Right kidney (tissue), 1 donor: ENCODE results near the gene GLB1L.
A peak's percentile ranks its signal among the peaks of the same experiment; 100 is the strongest.
"Not testable (repeated sequence)": the region's sequence is repeated elsewhere in the genome, so short reads cannot be mapped to it uniquely, and the experiment has no call there.

ENCODE experiments used
- DNase-seq: peaks from one replicate; pipeline ENCODE4 v3.0.0-alpha.2; 2016

Gene GLB1L

GRCh38 chr2:219281588-219281987 lies 36.3 kb upstream of the GLB1L start:
- DNase-seq: no peak

GRCh38 chr2:219280651-219281050 lies 35.4 kb upstream of the GLB1L start:
- no peak for DNase-seq

GRCh38 chr2:219279916-219280516 lies 34.8 kb upstream of the GLB1L start:
- no peak for DNase-seq

DNA sequence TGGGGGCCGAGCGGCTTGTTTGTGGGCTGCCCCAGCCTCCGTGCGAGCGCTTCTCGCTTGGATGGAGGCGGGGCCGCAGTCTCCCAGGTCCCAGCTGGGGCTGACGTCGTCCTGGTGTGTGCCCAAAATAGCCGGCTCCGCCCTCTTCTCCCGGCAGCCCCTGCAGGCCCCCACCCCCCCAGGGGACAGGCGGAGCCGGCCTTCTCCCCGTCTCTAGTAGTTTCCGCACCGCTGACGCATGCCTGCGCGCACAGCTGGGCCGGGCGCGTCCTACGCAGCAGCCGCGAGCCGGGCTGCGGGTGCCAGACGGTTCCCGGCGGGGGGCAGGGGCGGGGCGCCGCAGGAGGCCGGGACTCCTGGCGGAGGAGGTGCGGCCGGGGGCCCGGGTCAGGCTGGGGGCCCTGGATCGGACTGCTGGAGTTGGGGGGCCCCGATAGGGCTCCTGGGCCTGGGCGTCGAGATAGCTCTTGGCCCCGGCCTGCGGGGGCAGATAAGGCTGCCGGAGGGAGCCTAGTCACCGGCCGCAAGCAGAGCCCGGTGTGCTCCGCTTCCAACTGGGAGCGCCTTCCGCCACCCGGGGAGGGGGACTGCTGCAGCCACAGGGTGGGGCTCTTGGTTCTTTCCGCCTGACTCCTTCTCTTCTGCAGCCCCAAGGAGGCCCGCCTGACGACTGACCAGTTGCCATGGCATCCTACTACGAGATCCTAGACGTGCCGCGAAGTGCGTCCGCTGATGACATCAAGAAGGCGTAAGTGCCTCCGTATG lies 34.1 kb upstream of the GLB1L start, which contains the start of gene DNAJB2:
TSS of gene DNAJB2 (plus strand) at position 216 of the 765 bp plus-strand sequence. CDS start at position 684, 468 bp downstream.
- DNase-seq: peak; percentile 94

DNA sequence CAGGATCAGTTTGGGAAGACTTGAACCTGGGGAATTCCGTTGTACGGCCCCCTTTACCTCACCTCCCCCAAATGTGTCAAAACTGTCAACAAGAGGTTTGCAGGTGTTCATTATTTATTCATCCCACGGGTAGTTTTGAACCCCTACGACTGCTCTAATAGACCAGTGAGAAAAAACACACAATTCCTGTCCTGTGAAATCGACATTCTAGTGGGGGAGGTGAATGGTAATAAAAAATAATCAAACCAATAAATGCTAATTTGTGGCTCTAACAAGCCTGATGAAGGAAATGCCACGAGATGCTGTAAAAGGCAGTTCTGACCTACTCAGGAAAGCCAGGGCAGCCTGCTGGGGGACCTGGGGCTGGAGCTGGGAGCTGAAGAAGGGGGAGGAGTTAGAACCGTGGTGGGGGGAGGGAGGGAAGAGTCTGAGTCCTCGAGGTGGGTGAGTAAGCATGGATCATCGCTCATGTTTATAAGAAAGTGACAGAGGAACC lies 33.5 kb upstream of the GLB1L start:
- no peak for DNase-seq

GRCh38 chr2:219277703-219278654 lies 32.7 kb upstream of the GLB1L start:
- peak; percentile 77 for DNase-seq

- no peak for DNase-seq
These were observed 29.2 kb upstream of the GLB1L start for GRCh38 chr2:219274361-219274921.

DNA sequence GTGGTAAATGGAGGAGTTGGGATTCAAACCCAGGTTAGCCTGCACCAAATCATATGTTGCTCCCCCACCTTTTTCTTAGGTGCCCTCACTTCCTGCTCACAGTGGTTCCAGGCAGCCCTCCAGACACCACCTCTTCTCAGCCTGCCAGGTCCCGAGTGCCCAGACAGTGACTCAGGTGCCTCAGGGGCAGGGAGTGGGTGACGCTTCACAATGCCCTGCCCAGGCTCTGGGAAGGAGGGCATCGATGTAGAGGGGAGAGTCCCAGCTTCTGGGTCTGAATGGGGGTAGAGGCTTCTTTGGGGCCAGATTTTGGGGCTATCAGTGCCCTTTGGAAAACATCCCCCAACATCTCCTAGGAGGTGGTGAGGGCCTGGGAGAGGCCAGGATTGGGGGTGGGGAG lies 28.7 kb upstream of the GLB1L start:
- no peak for DNase-seq

DNA sequence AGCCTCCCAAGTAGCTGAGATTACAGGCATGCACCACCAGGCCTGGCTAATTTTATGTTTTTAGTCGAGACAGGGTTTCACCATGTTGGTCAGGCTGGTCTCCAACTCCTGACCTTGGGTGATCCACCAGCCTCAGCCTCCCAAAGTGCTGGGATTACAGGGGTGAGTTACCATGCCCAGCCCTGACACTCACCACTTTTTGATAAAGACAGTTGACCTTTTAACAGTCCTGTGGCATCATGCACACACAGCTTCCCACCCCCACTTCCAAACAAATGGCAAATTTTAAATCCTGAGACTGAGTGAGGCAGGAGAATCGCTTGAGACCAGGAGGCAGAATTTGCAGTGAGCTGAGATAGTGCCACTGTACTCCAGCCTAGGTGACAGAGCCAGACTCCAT lies 27.8 kb upstream of the GLB1L start:
- no peak for DNase-seq

DNA sequence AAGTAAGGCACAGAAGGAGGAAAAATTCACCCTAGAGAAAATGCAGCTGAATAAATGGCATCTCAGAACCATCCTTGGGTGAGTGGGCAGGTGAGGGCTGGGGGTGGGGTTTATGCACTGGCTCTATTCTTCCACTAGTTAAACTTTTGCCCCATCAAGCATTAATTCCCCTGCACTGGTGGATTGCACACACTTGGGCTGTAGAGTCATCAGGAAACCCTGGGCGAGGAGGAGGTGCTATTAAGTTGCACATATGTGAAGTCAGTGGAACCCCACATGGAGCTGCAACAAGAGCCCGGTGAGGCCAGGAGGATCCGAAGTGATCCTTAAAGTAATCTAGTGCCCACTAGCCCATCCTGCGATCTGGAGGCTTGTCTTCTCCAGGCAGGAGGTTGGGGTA lies 27.1 kb upstream of the GLB1L start:
- no peak for DNase-seq

- DNase-seq: no peak
These were observed 25.8 kb upstream of the GLB1L start for GRCh38 chr2:219271021-219271420.

DNA sequence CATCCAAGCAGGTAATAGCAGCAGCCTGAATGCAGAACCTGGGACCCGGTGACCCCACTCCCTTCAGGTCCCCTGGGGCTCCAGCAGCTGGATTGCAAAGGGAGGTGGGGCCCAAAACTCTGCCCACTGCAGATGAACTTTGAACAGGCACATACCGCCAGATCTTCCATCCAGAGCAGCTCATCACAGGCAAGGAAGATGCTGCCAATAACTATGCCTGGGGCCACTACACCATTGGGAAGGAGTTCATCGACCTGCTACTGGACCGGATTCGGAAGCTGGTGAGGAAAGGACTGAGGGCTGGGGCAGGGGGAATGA lies 24.8 kb upstream of the GLB1L start:
- DNase-seq: no peak

- no peak for DNase-seq
These were observed 24.3 kb upstream of the GLB1L start for GRCh38 chr2:219269362-219270054.

GRCh38 chr2:219268294-219268693 lies 23.1 kb upstream of the GLB1L start:
- DNase-seq: no peak

DNA sequence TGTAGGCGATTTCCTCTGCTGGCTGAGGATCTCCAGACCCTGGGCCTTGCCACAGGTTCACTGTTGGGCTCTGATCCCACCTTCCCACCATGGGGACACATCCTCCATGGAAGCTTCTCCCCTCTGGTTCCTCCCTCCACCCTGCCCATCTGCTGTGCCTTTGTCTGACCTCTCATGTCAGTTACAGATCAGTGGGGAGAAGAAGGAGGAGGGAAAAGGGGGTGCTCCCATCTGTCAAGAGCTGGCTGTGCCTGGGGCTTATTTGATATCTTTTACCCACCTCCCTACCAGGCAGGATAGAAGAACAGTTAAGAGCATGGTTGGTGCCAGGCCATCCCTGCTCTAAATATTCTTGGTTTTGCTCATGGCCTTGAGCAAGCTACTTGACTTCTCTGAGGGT lies 21.6 kb upstream of the GLB1L start:
- no peak for DNase-seq

- DNase-seq: no peak
These were observed 21.0 kb upstream of the GLB1L start for GRCh38 chr2:219266232-219266631.

GRCh38 chr2:219261024-219261855 lies 16.0 kb upstream of the GLB1L start:
- DNase-seq: no peak

- not testable (repeated sequence) for DNase-seq
These were observed 13.7 kb upstream of the GLB1L start for GRCh38 chr2:219258942-219259341.

DNA sequence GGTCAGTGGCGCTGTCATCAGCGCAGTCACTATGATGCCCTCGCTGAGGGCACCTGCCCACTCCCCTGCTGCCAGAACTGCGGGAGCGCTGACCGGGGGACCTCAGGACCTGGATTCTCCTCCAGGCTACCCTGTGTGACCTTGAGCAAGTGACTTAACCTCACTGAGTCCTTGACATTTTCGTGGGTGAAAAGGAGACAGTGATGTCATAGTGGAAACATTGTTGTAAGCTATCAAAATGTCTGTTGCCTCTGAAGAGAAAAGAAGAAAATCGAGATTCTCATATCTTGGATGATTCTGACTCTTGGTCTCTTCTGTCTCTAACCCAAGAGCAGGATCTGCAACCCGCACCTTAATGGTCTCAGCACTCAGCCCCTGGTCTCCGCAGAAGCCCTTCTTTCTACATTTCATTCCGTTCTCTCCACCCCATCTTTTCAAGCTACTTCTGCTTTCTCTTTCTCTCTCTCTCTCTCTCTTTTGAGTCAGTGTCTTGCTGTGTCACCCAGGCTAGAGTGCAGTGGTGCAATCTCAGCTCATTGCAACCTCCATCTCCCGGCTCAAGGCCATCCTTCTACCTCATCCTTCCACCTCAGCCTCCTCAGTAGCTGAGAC lies 9.5 kb upstream of the GLB1L start:
- no peak for DNase-seq

DNA sequence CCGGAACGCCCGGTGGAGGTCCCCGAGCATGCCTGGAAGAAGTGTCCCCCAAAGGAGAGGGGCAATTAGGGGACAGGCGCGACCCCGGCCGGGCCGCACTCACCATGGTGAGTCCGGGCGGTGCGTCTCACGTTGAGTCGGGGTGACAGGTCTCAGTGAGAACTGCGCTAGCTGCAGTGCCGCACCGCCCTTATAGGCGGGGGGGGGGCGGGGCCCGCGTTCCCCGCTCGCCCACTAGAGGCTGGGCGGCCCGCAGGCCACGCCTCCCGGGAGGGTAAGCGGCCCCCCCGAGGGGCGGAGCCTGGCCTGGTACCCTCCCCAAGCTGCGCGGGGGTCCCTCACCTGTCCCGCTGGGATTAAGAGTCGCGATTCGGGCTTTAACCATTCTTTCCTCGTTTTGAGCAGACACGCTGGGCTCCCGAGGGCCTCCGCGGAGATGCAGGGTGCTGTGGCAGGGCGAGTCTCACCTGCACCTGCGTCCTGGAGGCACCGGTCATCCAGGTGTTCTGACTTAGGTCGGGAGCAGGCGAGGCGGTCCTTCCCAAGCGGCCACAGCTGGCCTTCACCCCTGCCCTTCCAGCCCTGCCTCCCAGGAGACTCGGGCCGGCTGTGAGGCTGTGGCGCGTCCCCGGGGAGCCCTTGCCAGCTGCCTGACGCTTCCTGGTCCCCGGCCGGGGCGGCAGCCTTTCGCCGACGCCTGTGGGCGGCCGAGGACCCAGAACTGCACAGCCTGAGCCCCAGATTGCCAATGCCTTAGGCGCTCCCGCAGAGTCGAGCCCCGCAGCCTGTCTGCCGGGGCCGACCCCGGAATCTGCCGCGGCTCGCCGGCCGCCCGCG lies 8.7 kb upstream of the GLB1L start, which contains the start of gene TUBA4A:
TSS of gene TUBA4A (minus strand) at position 166 of the 837 bp plus-strand sequence. CDS start at position 106, 60 bp downstream.
- peak; percentile 84 for DNase-seq
